Measurements from ENCODE around the gene PCSK5.

PCSK5 gene

GRCh38 chr9:75904364-75904763 lies 13.9 kb downstream of the PCSK5 start:
- no peaks in the 10 kb centered on the region for H3K36me3 ChIP-seq
- H3K4me3 ChIP-seq (ENCODE audit: low read depth in 1 of 2, low read length in 1 of 2): no peak overlapping the region
- no peaks in the 10 kb centered on the region for H3K4me1 ChIP-seq (ENCODE audit: control insufficient read depth in 1 of 2, insufficient read depth in 1 of 2, low read depth in 1 of 2, low read length in 1 of 2)
- no peak overlapping the region for H3K27ac ChIP-seq
- peaks cover 10% of the 10 kb centered on the region for H3K27me3 ChIP-seq
- no peaks in the 10 kb centered on the region for H3K9me3 ChIP-seq
- TF ChIP-seq CTCF (IDR thresholded peaks at IDR 0.05): no peak

DNA sequence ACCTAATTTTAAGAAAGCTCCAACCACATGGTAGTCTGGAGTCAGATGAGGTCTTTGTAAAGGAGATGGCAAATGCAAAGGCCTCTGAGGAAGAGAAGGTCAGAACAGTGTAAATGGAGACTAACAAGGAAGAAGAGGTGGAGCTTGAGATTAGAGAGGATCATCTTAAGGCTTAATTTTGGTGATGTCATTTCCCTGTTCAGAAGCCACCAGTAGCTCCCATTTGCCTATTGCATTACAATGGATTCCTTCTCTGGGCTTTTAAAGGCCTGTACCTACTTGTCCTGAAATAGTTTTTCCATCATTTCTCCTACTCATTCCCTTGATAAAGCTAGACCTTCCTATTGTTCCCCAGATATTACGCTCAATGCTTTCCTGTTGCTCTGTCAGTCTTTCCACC lies 16.1 kb downstream of the PCSK5 start:
- H3K4me3 ChIP-seq (ENCODE audit: low read depth in 1 of 2, low read length in 1 of 2): no peak overlapping the region
- H3K4me1 ChIP-seq (ENCODE audit: control insufficient read depth in 1 of 2, insufficient read depth in 1 of 2, low read depth in 1 of 2, low read length in 1 of 2): no peaks in the 10 kb centered on the region
- H3K27me3 ChIP-seq: no peaks in the 10 kb centered on the region
- H3K27ac ChIP-seq: no peak overlapping the region
- no peak for TF ChIP-seq CTCF (IDR thresholded peaks at IDR 0.05)
- H3K36me3 ChIP-seq: no peaks in the 10 kb centered on the region
- no peaks in the 10 kb centered on the region for H3K9me3 ChIP-seq

- no peaks in the 10 kb centered on the region for H3K4me1 ChIP-seq (ENCODE audit: control insufficient read depth in 1 of 2, insufficient read depth in 1 of 2, low read depth in 1 of 2, low read length in 1 of 2)
- H3K27me3 ChIP-seq: no peaks in the 10 kb centered on the region
- H3K27ac ChIP-seq: no peak overlapping the region
- TF ChIP-seq CTCF (IDR thresholded peaks at IDR 0.05): no peak
- no peak overlapping the region for H3K4me3 ChIP-seq (ENCODE audit: low read depth in 1 of 2, low read length in 1 of 2)
- H3K36me3 ChIP-seq: no peaks in the 10 kb centered on the region
- H3K9me3 ChIP-seq: no peaks in the 10 kb centered on the region
Measured at GRCh38 chr9:75907329-75907728, 16.9 kb downstream of the PCSK5 start.

DNA sequence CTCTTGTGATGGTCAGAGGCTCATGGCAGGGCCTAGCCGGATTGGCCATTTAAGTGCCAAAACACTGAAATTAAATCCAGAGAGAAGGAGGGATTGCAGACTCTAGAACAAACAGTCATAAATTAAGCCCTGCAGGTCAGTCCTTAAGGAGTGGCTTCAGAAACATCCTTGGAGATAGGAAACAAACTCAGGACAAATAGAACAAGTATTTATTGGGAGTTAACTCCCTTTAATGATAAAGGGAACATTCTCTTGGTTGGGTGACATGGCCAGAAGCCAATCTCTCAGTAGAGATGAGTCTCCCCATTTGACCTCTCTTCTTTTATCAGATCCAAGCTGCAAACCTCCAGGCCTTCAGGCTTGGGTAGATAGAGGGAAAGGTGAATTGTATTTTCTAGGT lies 17.4 kb downstream of the PCSK5 start:
- H3K27ac ChIP-seq: no peak overlapping the region
- H3K9me3 ChIP-seq: no peaks in the 10 kb centered on the region
- H3K36me3 ChIP-seq: no peaks in the 10 kb centered on the region
- H3K4me1 ChIP-seq (ENCODE audit: control insufficient read depth in 1 of 2, insufficient read depth in 1 of 2, low read depth in 1 of 2, low read length in 1 of 2): no peaks in the 10 kb centered on the region
- H3K27me3 ChIP-seq: no peaks in the 10 kb centered on the region
- H3K4me3 ChIP-seq (ENCODE audit: low read depth in 1 of 2, low read length in 1 of 2): no peak overlapping the region
- no peak for TF ChIP-seq CTCF (IDR thresholded peaks at IDR 0.05)

- Histone ChIP-seq H3K9me3 (no peaks in the 10 kb centered on the region), H3K27ac (no peak overlapping the region), H3K4me3 (ENCODE audit: low read depth in 1 of 2, low read length in 1 of 2) (no peak overlapping the region), H3K36me3 (no peaks in the 10 kb centered on the region), H3K4me1 (ENCODE audit: control insufficient read depth in 1 of 2, insufficient read depth in 1 of 2, low read depth in 1 of 2, low read length in 1 of 2) (no peaks in the 10 kb centered on the region), H3K27me3 (no peaks in the 10 kb centered on the region)
- no peak for TF ChIP-seq CTCF (IDR thresholded peaks at IDR 0.05)
Measured at GRCh38 chr9:75909776-75910175, 19.3 kb downstream of the PCSK5 start.

- H3K36me3 ChIP-seq: no peaks in the 10 kb centered on the region
- no peak overlapping the region for H3K27ac ChIP-seq
- no peaks in the 10 kb centered on the region for H3K4me1 ChIP-seq (ENCODE audit: control insufficient read depth in 1 of 2, insufficient read depth in 1 of 2, low read depth in 1 of 2, low read length in 1 of 2)
- no peaks in the 10 kb centered on the region for H3K9me3 ChIP-seq
- TF ChIP-seq CTCF (IDR thresholded peaks at IDR 0.05): no peak
- no peak overlapping the region for H3K4me3 ChIP-seq (ENCODE audit: low read depth in 1 of 2, low read length in 1 of 2)
- H3K27me3 ChIP-seq: no peaks in the 10 kb centered on the region
Measured at GRCh38 chr9:75910731-75911130, 20.3 kb downstream of the PCSK5 start.
